H9 (cell line): ENCODE results near the gene BCL11B. TPM values are rescaled to one million over a fixed set of nuclear protein-coding genes. Genes with fewer than 3 reads are reported as not detected.

Experiments
- DNase-seq: peaks from one replicate; pipeline ENCODE4 v3.0.0-alpha.2; 2017
- H2AFZ ChIP-seq: one replicate; pipeline ENCODE4 v1.6.1; 2013; ENCODE audit warnings: mild to moderate bottlenecking, low read length, control low read depth, moderate library complexity
- H2AK5ac ChIP-seq: 2 replicates; pipeline ENCODE4 v1.6.1; 2013; ENCODE audit warnings: low read length, control low read depth, mixed read lengths; ENCODE audit not compliant: insufficient read length
- H2BK120ac ChIP-seq: one replicate; pipeline ENCODE4 v1.6.1; 2013; ENCODE audit warnings: low read depth, mild to moderate bottlenecking, low read length, control low read depth, inconsistent platforms; ENCODE audit not compliant: poor library complexity, severe bottlenecking
- H2BK12ac ChIP-seq: 2 replicates; pipeline ENCODE4 v1.6.1; 2013; ENCODE audit warnings: low read length, control low read depth, mixed read lengths, low read depth; ENCODE audit not compliant: insufficient read length
- H2BK15ac ChIP-seq: 2 replicates; pipeline ENCODE4 v1.6.1; 2013; ENCODE audit warnings: low read depth, low read length, control low read depth
- H2BK20ac ChIP-seq: one replicate; pipeline ENCODE4 v1.6.1; 2013; ENCODE audit warnings: low read depth, mild to moderate bottlenecking, low read length, control low read depth, inconsistent platforms; ENCODE audit not compliant: poor library complexity, severe bottlenecking
- H2BK5ac ChIP-seq: 2 replicates; pipeline ENCODE4 v1.6.1; 2013; ENCODE audit warnings: low read length, control low read depth, mixed read lengths; ENCODE audit not compliant: insufficient read length
- H3K14ac ChIP-seq: 2 replicates; pipeline ENCODE4 v1.6.1; 2013; ENCODE audit warnings: low read length, control low read depth; ENCODE audit not compliant: insufficient read depth
- H3K18ac ChIP-seq: 2 replicates; pipeline ENCODE4 v1.6.1; 2013; ENCODE audit warnings: low read depth, mild to moderate bottlenecking, mixed read lengths, low read length, control low read depth; ENCODE audit not compliant: insufficient read length
- H3K23ac ChIP-seq: 2 replicates; pipeline ENCODE4 v1.6.1; 2013; ENCODE audit warnings: low read length, control low read depth, mixed read lengths, low read depth; ENCODE audit not compliant: insufficient read length
- H3K23me2 ChIP-seq: 2 replicates; pipeline ENCODE4 v1.6.1; 2013; ENCODE audit warnings: low read depth, mild to moderate bottlenecking, mixed read lengths, low read length, control low read depth; ENCODE audit not compliant: insufficient read length, poor library complexity, severe bottlenecking
- H3K27ac ChIP-seq: 2 replicates; pipeline ENCODE4 v1.5.1; 2013; ENCODE audit warnings: low read length, control low read depth, mixed read lengths, low read depth; ENCODE audit not compliant: insufficient read length
- H3K27me3 ChIP-seq: 2 replicates; pipeline ENCODE4 v1.6.1; 2013; ENCODE audit warnings: low read length, control low read depth, inconsistent platforms; ENCODE audit not compliant: insufficient read depth
- H3K4ac ChIP-seq: 2 replicates; pipeline ENCODE4 v1.6.1; 2013; ENCODE audit warnings: low read depth, mild to moderate bottlenecking, control low read depth, inconsistent platforms, low read length, moderate library complexity
- H3K4me1 ChIP-seq: 2 replicates; pipeline ENCODE4 v1.6.1; 2013; ENCODE audit warnings: low read length, control low read depth, inconsistent platforms; ENCODE audit not compliant: insufficient read depth
- H3K4me2 ChIP-seq: 2 replicates; pipeline ENCODE4 v1.6.1; 2013; ENCODE audit warnings: low read length, control low read depth, mixed read lengths; ENCODE audit not compliant: insufficient read length, insufficient read depth
- H3K56ac ChIP-seq: 2 replicates; pipeline ENCODE4 v1.6.1; 2013; ENCODE audit warnings: low read depth, mild to moderate bottlenecking, mixed read lengths, low read length, control low read depth; ENCODE audit not compliant: insufficient read length
- H3K79me1 ChIP-seq: 2 replicates; pipeline ENCODE4 v1.6.1; 2013; ENCODE audit warnings: low read depth, mild to moderate bottlenecking, moderate library complexity, low read length, control low read depth, inconsistent platforms; ENCODE audit not compliant: insufficient read depth, poor library complexity, severe bottlenecking
- H3K79me2 ChIP-seq: 2 replicates; pipeline ENCODE4 v1.6.1; 2013; ENCODE audit warnings: low read length, control low read depth, inconsistent platforms; ENCODE audit not compliant: insufficient read depth
- H3K9ac ChIP-seq: 2 replicates; pipeline ENCODE4 v1.6.1; 2013; ENCODE audit warnings: low read length, control low read depth, mixed read lengths; ENCODE audit not compliant: insufficient read length; ENCODE audit errors: extremely low read depth
- H3K9me3 ChIP-seq: one replicate; pipeline ENCODE4 v1.6.1; 2013; ENCODE audit warnings: low read depth, low read length, inconsistent platforms; ENCODE audit not compliant: control insufficient read depth
- H3T11ph ChIP-seq: one replicate; pipeline ENCODE4 v1.6.1; 2013; ENCODE audit warnings: mild to moderate bottlenecking, low read length, control low read depth, inconsistent platforms
- H4K20me1 ChIP-seq: one replicate; pipeline ENCODE4 v1.6.1; 2013; ENCODE audit not compliant: control insufficient read depth, insufficient read length, insufficient read depth
- H4K5ac ChIP-seq: 2 replicates; pipeline ENCODE4 v1.6.1; 2013; ENCODE audit warnings: low read depth, mild to moderate bottlenecking, mixed read lengths, low read length, control low read depth; ENCODE audit not compliant: insufficient read length
- H4K8ac ChIP-seq: replicated peaks from 2 replicates; pipeline ENCODE4 v1.6.1; 2013; ENCODE audit warnings: low read length, control low read depth, mixed read lengths, low read depth; ENCODE audit not compliant: insufficient read length
- H4K91ac ChIP-seq: 2 replicates; pipeline ENCODE4 v1.6.1; 2013; ENCODE audit warnings: low read depth, mild to moderate bottlenecking, moderate library complexity, mixed read lengths, low read length, control low read depth; ENCODE audit not compliant: insufficient read length
- H3K27ac Mint-ChIP-seq, 3 experiments: 2 replicates in 2 of 3; 3 replicates in 1 of 3; pipeline ENCODE4 v1.8.0; 2020 to 2021; ENCODE audit warnings: mixed read lengths in 3 of 3, mild to moderate bottlenecking in 1 of 3, moderate library complexity in 1 of 3
- H3K27me3 Mint-ChIP-seq: 2 replicates; pipeline ENCODE4 v1.8.0; 2021; ENCODE audit warnings: low read depth, mild to moderate bottlenecking, moderate library complexity, mixed read lengths
- H3K36me3 Mint-ChIP-seq, 3 experiments: 2 replicates in 2 of 3; 3 replicates in 1 of 3; pipeline ENCODE4 v1.8.0; 2020 to 2021; ENCODE audit warnings: low read depth in 3 of 3, mixed read lengths in 3 of 3; ENCODE audit not compliant: insufficient read depth in 1 of 3
- H3K4me1 Mint-ChIP-seq, 2 experiments: 2 replicates each; pipeline ENCODE4 v1.8.0; 2020; ENCODE audit warnings: mixed read lengths in 2 of 2
- H3K4me3 Mint-ChIP-seq, 2 experiments: 2 replicates in 1 of 2; 3 replicates in 1 of 2; pipeline ENCODE4 v1.8.0; 2020 to 2021; ENCODE audit warnings: mild to moderate bottlenecking in 2 of 2, mixed read lengths in 2 of 2, moderate library complexity in 1 of 2
- H3K9me3 Mint-ChIP-seq, 2 experiments: 2 replicates in 1 of 2; 3 replicates in 1 of 2; pipeline ENCODE4 v1.8.0; 2020; ENCODE audit warnings: mild to moderate bottlenecking in 2 of 2, mixed read lengths in 2 of 2, moderate library complexity in 1 of 2
- WGBS: extraction: QIAGEN DNeasy Blood & Tissue Kit; methylation state at CpG from one replicate; pipeline ENCODE4 v1.1.7; 2013; ENCODE audit warnings: missing lambda C conversion rate, low lambda C conversion rate, mixed read lengths; ENCODE audit not compliant: insufficient read length; ENCODE audit errors: extremely low coverage; 5-methylcytosine and 5-hydroxymethylcytosine counted together
- total RNA-seq: library from RNA; stranded (reverse); gene quantifications from 2 replicates; pipeline ENCODE4 v1.2.1, GENCODE V29; 2021
- TF ChIP-seq, protein P1 (sequence below): fragments of 200-600 bp; sonication (generic); conservative IDR thresholded peaks from 3 replicates; pipeline ENCODE4 v1.8.0; 2021; ENCODE audit warnings: antibody characterized with exemption, mild to moderate bottlenecking

Gene BCL11B
- total RNA-seq, 1 experiment from 2014 or later: 4.9 TPM

- H3K27me3 ChIP-seq: no peaks in the 10 kb centered on the region
- no peaks in the 10 kb centered on the region for H3K9me3 ChIP-seq
- H4K91ac ChIP-seq: no peak overlapping the region
- peaks cover 8% of the 10 kb centered on the region for H3K23me2 ChIP-seq
- H3K27me3 Mint-ChIP-seq: no peaks in the 10 kb centered on the region; the same call in 1 of the 2 replicates
- H3K27ac Mint-ChIP-seq: peak overlapping the region in 1 of 3 experiments; percentile 93; a peak in 2 of 7 replicates
- no peak overlapping the region for H3K9ac ChIP-seq
- H4K5ac ChIP-seq: no peak overlapping the region
- H2AK5ac ChIP-seq: no peak overlapping the region
- no peaks in the 10 kb centered on the region for H3K79me1 ChIP-seq
- no peak overlapping the region for H2BK120ac ChIP-seq
- H3K27ac ChIP-seq: no peak overlapping the region
- no peak overlapping the region for H3K4ac ChIP-seq
- H2BK20ac ChIP-seq: no peak overlapping the region
- H3K23ac ChIP-seq: no peak overlapping the region
- no peak overlapping the region for H3K56ac ChIP-seq
- peak overlapping the region in 1 of 2 experiments; percentile 66; a peak in 2 of 5 replicates for H3K4me3 Mint-ChIP-seq
- H3T11ph ChIP-seq: no peak overlapping the region
- no peak overlapping the region for H2AFZ ChIP-seq
- H3K79me2 ChIP-seq: no peaks in the 10 kb centered on the region; the same call in 1 of the 2 replicates
- peaks cover 5% of the 10 kb centered on the region; the same call in 1 of the 2 replicates for H3K4me1 ChIP-seq
- peaks cover 49 to 66% of the 10 kb centered on the region in 2 experiments for H3K4me1 Mint-ChIP-seq
- H3K36me3 Mint-ChIP-seq: peaks cover 4 to 5% (median 5%) of the 10 kb centered on the region in 3 experiments; a peak in 5 of 7 replicates
- no peak overlapping the region for H2BK12ac ChIP-seq
- no CpG with 5 or more reads among the region's 17 CpGs for WGBS
- DNase-seq: no peak
- TF ChIP-seq, protein P1, sequence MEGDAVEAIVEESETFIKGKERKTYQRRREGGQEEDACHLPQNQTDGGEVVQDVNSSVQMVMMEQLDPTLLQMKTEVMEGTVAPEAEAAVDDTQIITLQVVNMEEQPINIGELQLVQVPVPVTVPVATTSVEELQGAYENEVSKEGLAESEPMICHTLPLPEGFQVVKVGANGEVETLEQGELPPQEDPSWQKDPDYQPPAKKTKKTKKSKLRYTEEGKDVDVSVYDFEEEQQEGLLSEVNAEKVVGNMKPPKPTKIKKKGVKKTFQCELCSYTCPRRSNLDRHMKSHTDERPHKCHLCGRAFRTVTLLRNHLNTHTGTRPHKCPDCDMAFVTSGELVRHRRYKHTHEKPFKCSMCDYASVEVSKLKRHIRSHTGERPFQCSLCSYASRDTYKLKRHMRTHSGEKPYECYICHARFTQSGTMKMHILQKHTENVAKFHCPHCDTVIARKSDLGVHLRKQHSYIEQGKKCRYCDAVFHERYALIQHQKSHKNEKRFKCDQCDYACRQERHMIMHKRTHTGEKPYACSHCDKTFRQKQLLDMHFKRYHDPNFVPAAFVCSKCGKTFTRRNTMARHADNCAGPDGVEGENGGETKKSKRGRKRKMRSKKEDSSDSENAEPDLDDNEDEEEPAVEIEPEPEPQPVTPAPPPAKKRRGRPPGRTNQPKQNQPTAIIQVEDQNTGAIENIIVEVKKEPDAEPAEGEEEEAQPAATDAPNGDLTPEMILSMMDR: no peak
- no peak overlapping the region for H3K14ac ChIP-seq
- H4K8ac ChIP-seq: no peak overlapping the region
- H4K20me1 ChIP-seq: no peaks in the 10 kb centered on the region
- H3K4me2 ChIP-seq: peak overlapping the region; percentile 84
- H3K9me3 Mint-ChIP-seq: no peaks in the 10 kb centered on the region; a peak in 1 of 5 replicates
- no peak overlapping the region for H2BK5ac ChIP-seq
- H3K18ac ChIP-seq: no peak overlapping the region
- H2BK15ac ChIP-seq: no peak overlapping the region
These were observed 38.6 kb downstream of the BCL11B start for GRCh38 chr14:99233222-99234035.
